ENCODE data around the gene ZNF552.
"Not testable (repeated sequence)": the region's sequence is repeated elsewhere in the genome, so short reads cannot be mapped to it uniquely, and the experiment has no call there.

DNA sequence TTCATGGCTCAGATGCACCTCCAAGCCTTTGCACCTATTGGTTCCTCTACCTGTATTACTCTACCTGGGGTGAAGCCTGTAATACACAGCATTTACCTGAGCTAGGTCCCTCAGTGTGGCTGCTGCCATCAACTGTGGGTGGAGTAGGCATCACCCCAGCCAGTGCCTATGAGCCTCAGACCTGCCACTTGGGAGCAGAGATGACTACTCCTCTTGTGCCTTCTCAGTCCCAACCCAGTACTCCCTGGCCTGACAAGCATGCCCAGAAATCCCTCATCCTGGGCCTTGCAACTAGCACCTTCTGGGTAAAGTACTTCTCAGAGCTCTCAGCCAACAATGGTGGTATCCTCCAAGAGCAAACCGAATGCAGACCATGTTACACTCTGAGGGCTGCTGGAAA, 18.1 kb downstream of the ZNF552 start:
- TF ChIP-seq, protein P1, sequence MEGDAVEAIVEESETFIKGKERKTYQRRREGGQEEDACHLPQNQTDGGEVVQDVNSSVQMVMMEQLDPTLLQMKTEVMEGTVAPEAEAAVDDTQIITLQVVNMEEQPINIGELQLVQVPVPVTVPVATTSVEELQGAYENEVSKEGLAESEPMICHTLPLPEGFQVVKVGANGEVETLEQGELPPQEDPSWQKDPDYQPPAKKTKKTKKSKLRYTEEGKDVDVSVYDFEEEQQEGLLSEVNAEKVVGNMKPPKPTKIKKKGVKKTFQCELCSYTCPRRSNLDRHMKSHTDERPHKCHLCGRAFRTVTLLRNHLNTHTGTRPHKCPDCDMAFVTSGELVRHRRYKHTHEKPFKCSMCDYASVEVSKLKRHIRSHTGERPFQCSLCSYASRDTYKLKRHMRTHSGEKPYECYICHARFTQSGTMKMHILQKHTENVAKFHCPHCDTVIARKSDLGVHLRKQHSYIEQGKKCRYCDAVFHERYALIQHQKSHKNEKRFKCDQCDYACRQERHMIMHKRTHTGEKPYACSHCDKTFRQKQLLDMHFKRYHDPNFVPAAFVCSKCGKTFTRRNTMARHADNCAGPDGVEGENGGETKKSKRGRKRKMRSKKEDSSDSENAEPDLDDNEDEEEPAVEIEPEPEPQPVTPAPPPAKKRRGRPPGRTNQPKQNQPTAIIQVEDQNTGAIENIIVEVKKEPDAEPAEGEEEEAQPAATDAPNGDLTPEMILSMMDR (IDR thresholded peaks at IDR 0.05): not testable (repeated sequence)
- TF ChIP-seq EZH2 (IDR thresholded peaks at IDR 0.05; ENCODE audit: borderline replicate concordance, insufficient read depth, low read depth, low read length, poor library complexity, severe bottlenecking): not testable (repeated sequence)
